Measurements from ENCODE around the gene TGFBR1.

Gene TGFBR1

GRCh38 chr9:99137225-99137624 lies 32.3 kb downstream of the TGFBR1 start:
- no peak for DNase-seq (ENCODE audit: low read depth)

DNA sequence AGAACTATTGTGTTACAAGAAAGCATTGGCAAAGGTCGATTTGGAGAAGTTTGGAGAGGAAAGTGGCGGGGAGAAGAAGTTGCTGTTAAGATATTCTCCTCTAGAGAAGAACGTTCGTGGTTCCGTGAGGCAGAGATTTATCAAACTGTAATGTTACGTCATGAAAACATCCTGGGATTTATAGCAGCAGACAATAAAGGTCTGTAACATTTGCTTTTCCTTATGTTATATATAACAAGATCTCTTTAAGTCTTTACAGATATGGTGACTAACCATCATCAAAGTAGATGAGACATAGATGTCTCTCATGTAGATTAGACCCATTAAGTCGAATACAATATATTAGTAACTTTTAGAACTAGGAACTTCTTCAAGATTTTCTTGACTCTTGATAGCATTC lies 33.0 kb downstream of the TGFBR1 start:
- no peak for DNase-seq (ENCODE audit: low read depth)

GRCh38 chr9:99138424-99139284 lies 33.7 kb downstream of the TGFBR1 start:
- no peak for DNase-seq (ENCODE audit: low read depth)

DNA sequence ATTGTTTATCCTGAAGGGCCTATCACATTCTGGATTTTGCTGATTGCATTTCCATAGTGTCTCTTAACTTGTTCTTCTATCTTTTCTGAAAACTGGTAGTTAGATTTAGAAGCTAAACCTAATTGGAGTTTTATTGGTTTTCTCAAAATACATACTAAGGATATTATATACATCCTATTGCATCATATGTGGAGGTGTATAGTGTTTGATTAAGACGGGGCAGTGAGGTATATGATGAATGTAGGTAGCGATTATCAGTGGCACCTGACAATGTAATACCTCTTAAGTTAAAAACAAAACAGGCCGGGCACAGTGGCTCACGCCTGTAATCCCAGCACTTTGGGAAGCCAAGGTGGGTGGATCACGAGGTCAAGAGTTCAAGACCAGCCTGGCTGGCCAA lies 35.0 kb downstream of the TGFBR1 start:
- no peak for DNase-seq (ENCODE audit: low read depth)

- DNase-seq (ENCODE audit: low read depth) = peak; percentile 11
Measured at GRCh38 chr9:99140685-99141314, 35.9 kb downstream of the TGFBR1 start.

- DNase-seq (ENCODE audit: low read depth) = no peak
Measured at GRCh38 chr9:99141849-99142248, 36.9 kb downstream of the TGFBR1 start.

GRCh38 chr9:99142275-99142674 lies 37.4 kb downstream of the TGFBR1 start:
- no peak for DNase-seq (ENCODE audit: low read depth)

- DNase-seq (ENCODE audit: low read depth) = no peak
Measured at GRCh38 chr9:99143655-99144054, 38.7 kb downstream of the TGFBR1 start.

DNA sequence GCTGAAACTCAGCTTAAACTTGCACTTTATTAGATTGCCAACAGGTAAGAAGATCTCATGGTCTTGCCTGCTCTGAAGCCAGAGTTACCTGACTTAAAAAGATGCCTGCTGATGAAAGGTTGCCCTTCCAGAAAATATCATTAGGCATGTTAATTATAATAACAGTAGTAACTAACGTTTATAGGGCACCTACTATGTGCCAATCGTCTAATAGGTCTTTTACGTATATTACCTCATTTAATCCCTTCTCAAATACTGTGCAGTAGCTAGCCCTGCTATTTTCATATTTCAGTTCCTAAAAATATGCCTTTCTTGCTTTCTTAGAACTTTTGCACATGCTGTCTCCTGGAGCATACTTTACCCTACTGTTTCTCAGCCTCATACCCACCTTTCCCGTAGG lies 40.1 kb downstream of the TGFBR1 start:
- no peak for DNase-seq (ENCODE audit: low read depth)

- DNase-seq (ENCODE audit: low read depth) = no peak
Measured at GRCh38 chr9:99146574-99146973, 41.7 kb downstream of the TGFBR1 start.

GRCh38 chr9:99147177-99147576 lies 42.3 kb downstream of the TGFBR1 start:
- DNase-seq (ENCODE audit: low read depth) = no peak

DNA sequence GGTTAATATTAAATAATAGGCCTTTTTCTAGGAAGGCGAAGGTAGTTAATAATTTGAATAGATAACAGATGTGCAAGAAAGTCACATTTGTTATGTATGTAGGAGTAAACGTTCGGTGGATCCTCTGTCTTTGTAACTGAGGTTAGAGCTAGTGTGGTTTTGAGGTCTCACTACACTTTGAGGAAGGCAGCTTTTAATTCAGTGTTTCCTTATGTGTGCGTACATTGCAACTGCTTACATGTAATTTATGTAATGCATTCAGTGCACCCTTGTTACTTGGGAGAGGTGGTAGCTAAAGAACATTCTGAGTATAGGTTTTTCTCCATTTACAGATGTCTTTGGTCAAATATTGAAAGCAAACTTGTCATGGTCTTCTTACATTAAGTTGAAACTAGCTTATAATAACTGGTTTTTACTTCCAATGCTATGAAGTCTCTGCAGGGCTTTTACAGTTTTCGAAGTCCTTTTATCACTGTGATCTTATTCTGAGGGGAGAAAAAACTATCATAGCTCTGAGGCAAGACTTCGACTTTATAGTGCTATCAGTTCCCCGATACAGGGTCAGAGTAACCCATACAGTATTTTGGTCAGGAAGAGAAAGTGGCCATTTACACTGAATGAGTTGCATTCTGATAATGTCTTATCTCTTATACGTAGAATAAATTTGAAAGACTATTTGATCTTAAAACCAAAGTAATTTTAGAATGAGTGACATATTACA lies 45.7 kb downstream of the TGFBR1 start:
- no peak for DNase-seq (ENCODE audit: low read depth)

DNA sequence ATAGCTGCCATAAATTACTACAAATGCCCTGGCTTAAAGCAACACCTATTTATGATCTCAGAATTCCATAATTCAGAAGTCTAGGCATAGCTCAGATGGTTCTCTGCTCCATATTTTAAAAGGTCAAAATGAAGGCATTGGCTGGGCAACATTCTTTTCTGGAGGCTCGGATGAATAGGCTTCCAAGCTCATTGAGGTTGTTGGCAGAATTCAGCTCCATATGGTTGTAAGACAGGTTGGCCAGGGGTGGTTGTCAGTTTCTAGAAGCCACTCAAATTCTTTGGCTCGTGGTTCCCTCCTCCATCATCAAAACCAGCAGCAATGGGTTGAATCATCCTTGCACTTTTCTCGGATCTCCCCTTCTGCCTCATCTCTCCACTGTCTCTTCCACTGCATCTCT lies 49.4 kb downstream of the TGFBR1 start:
- no peak for DNase-seq (ENCODE audit: low read depth)

- DNase-seq (ENCODE audit: low read depth) = no peak
Measured at GRCh38 chr9:99155736-99156135, 50.8 kb downstream of the TGFBR1 start.

DNA sequence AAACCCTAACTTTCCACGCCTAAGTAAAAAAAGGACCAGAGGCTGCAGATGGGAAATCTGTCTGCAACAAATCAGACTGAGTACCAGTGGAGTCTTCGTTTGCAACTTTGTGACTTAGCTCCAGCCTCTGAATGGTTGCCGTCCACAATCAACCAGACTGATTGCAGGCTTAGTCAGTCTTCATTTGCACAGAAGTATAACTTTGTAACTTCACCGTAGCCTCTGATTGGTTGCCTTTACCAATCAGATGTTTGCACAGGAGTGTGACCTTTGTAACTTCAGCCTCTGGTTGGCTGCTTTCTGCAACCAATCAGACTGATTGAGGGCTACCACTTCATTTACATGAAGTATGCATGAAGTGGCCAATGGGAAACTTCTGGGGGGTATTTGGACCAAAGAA lies 53.7 kb downstream of the TGFBR1 start:
- DNase-seq (ENCODE audit: low read depth) = no peak

DNA sequence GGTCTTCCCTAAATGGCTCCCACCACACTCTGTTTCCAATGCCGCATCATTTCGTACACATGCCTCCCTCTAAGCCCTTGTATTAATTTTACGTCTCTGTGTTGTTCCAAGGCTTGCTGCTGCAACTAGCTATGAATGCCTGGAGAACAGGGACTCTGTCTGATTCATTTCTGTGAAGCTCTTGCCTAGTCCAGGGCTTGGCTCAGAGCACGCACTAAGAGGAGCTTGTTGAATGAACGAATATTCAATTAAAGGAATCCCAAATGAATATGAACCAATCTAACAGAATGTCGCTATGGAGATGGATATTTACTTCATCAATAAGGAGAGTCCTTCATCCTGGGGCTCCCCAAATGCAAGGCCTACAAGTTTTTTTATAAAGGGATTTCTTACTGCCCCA lies 55.3 kb downstream of the TGFBR1 start:
- DNase-seq (ENCODE audit: low read depth) = no peak

GRCh38 chr9:99162759-99163364 lies 57.9 kb downstream of the TGFBR1 start:
- no peak for DNase-seq (ENCODE audit: low read depth)

DNA sequence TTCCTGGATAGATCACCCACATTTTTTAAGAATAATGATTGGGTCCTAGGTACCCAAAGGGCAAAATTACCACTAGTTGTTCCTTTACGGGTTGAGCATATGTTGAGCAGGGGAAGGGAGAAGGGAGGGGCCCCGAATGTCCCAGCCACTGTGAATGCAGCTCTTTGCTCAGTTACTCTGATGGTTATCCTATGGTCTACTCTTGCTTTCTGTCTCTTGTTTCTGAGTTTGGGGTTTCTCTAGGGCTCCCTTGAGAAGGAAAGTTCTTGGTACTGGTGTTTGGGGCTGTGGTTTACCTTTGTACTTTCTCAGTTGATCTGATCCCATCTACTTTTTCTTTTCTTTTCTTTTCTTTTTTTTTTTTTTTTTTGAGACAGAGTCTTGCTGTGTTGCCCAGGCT lies 61.2 kb downstream of the TGFBR1 start:
- no peak for DNase-seq (ENCODE audit: low read depth)

DNA sequence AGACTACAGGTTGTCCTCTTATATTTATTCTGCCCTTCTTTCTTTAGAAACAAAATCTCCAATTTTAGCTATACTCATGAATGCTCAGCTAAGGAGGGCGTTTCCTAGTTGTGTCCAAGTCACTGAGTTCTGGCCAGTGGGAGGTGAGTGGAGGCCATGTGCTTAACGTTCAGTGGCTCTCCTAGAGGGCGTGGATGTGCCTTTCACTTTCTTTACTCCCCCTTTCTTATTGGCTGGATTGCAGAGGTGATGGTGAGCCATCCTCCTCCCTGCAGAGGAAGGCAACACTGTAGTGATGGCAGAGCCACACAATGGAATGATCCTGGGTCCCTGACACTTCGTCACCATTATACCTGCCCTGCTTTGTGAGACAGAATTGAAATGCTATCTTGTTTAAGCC lies 62.2 kb downstream of the TGFBR1 start:
- no peak for DNase-seq (ENCODE audit: low read depth)

GRCh38 chr9:99167694-99168093 lies 62.8 kb downstream of the TGFBR1 start:
- DNase-seq (ENCODE audit: low read depth) = no peak

DNA sequence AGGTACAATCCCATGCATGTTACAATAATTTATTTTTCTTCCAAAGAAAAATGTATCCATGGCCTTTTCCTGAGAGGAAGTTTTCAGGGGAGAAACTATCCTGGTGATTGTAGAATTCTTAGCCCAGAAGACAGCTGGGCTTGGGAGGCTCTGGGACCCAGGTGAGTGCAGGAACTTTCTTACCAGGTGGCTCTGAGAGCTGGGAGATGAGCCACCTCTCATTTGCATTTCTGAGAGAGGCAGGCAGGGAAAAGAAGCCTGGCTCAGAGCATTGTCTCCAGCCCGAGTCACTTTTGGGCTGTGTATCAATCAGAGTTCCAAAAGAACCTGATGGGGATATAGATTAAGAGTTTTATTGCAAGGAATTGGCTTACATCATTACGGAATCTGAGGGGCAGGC lies 64.2 kb downstream of the TGFBR1 start:
- no peak for DNase-seq (ENCODE audit: low read depth)

- DNase-seq (ENCODE audit: low read depth) = no peak
Measured at GRCh38 chr9:99169982-99170761, 65.3 kb downstream of the TGFBR1 start.

Data from stimulated activated CD8-positive, alpha-beta memory T cell treated with anti-CD3 and anti-CD28 coated beads, Interleukin-12 subunit alpha, Interleukin-12 subunit beta, amount 100 ng/mL, for 4 hours (primary cell).